BJ (cell line): Measurements from ENCODE around the gene ZNF205. TPM values are rescaled to one million over a fixed set of nuclear protein-coding genes. Genes with fewer than 3 reads are reported as not detected.

ENCODE experiments used
- CTCF ChIA-PET: fragments of 350-600 bp; formaldehyde crosslinking; extraction: SDS; loops from one replicate; lab custom pipeline; 2021; ENCODE audit warnings: antibody characterized with exemption, inconsistent platforms; lab: Yijun Ruan, JAX
- POLR2A ChIA-PET: fragments of 300-600 bp; sonication (Branson Sonifier 250); formaldehyde crosslinking; extraction: SDS; loops from one replicate; lab custom pipeline; 2021; ENCODE audit warnings: antibody characterized with exemption; lab: Charles Lee
- DNase-seq: peaks from one replicate; pipeline ENCODE4 v3.0.0-alpha.2; 2011; ENCODE audit warnings: low read depth
- H3K27me3 ChIP-seq: 2 replicates; pipeline ENCODE4 v1.6.0; 2011; ENCODE audit warnings: low read length; ENCODE audit not compliant: control insufficient read depth, insufficient read depth
- H3K36me3 ChIP-seq: 2 replicates; pipeline ENCODE4 v1.5.1; 2011; ENCODE audit warnings: low read length; ENCODE audit not compliant: control insufficient read depth, insufficient read depth
- H3K4me3 ChIP-seq: 2 replicates; pipeline ENCODE4 v1.5.1; 2011; ENCODE audit warnings: low read depth, mild to moderate bottlenecking, control low read depth, low read length
- CTCF ChIP-seq: IDR thresholded peaks from 2 replicates; pipeline ENCODE4 v1.5.1; 2011; ENCODE audit warnings: low read depth, mild to moderate bottlenecking, control low read depth, inconsistent platforms, low read length, moderate library complexity; ENCODE audit not compliant: insufficient read depth
- polyA plus RNA-seq: library from polyadenylated mRNA; depleted of rRNA; stranded (reverse); fragments of >200 nt; gene quantifications from 2 replicates; pipeline ENCODE4 v1.2.3, GENCODE V29; 2011

ZNF205 gene
- polyA plus RNA-seq, 1 experiment = 9.0 TPM

- Histone ChIP-seq H3K4me3 (no peak overlapping the region), H3K27me3 (no peaks in the 10 kb centered on the region), H3K36me3 (no peaks in the 10 kb centered on the region)
- no peak for TF ChIP-seq CTCF
- DNase-seq = no peak
- CTCF ChIA-PET = interaction anchor here (0.8 to 3.5 kb wide), 9 partner anchors 8 to 295 kb away, joined by 3 to 15 read pairs (median 5); partner anchors contain the start of gene ZNF213
- POLR2A ChIA-PET = no interaction called here
Observed at GRCh38 chr16:3148256-3149192, 36.1 kb downstream of the ZNF205 start.

GRCh38 chr16:3149193-3149530 lies 36.8 kb downstream of the ZNF205 start:
- no peaks in the 10 kb centered on the region for H3K36me3 ChIP-seq
- no peak for TF ChIP-seq CTCF
- POLR2A ChIA-PET = no interaction called here
- H3K27me3 ChIP-seq = no peaks in the 10 kb centered on the region
- H3K4me3 ChIP-seq = no peak overlapping the region
- CTCF ChIA-PET = interaction anchor here (0.8 to 3.5 kb wide), 10 partner anchors 9 to 295 kb away, joined by 3 to 15 read pairs (median 4); partner anchors contain the start of gene ZNF213
- DNase-seq = no peak

- DNase-seq = no peak
Observed at GRCh38 chr16:3149630-3150345, 37.4 kb downstream of the ZNF205 start.

GRCh38 chr16:3150346-3151218 lies 38.2 kb downstream of the ZNF205 start:
- peak overlapping the region; percentile 55 for H3K4me3 ChIP-seq
- peak; percentile 80 for DNase-seq
- CTCF ChIA-PET = interaction anchor here (0.6 to 3.5 kb wide), 11 partner anchors 8 to 350 kb away, joined by 3 to 15 read pairs (median 5); partner anchors contain the start of gene ZNF213
- no peaks in the 10 kb centered on the region for H3K36me3 ChIP-seq
- no peak for TF ChIP-seq CTCF
- POLR2A ChIA-PET = interaction anchor here (1.1 kb wide), 1 partner anchor 16 kb away, joined by 3 read pairs; the partner anchor contains the start of gene ZNF213
- no peaks in the 10 kb centered on the region for H3K27me3 ChIP-seq

More at GRCh38 chr16:3149630-3150345, 37.4 kb downstream of the ZNF205 start:
- ChIA-PET CTCF (interaction anchor here (0.8 to 3.5 kb wide), 13 partner anchors 8 to 351 kb away, joined by 3 to 15 read pairs (median 4); partner anchors contain the start of gene ZNF213), POLR2A (interaction anchor here (1.1 kb wide), 1 partner anchor 15 kb away, joined by 3 read pairs; the partner anchor contains the start of gene ZNF213)
- TF ChIP-seq CTCF = peak; percentile 64
- H3K4me3 ChIP-seq = peak overlapping the region; percentile 55
- no peaks in the 10 kb centered on the region for H3K27me3 ChIP-seq
- no peaks in the 10 kb centered on the region for H3K36me3 ChIP-seq
